KOPT-K1 (cell line): ENCODE data around the gene GHRL.

ENCODE experiments used
- H3K27ac ChIP-seq: fragments of 200-600 bp; sonication (generic); 2 replicates; pipeline ENCODE4 v1.5.1; 2016; ENCODE audit warnings: antibody characterized with exemption, mild to moderate bottlenecking, low read depth, low read length; ENCODE audit not compliant: poor library complexity, severe bottlenecking
- H3K36me3 ChIP-seq: fragments of 200-600 bp; sonication (generic); 2 replicates; pipeline ENCODE4 v1.5.1; 2017; ENCODE audit warnings: antibody characterized with exemption, mild to moderate bottlenecking, low read length, moderate library complexity; ENCODE audit not compliant: insufficient read depth
- H3K9me3 ChIP-seq: fragments of 200-600 bp; sonication (generic); 2 replicates; pipeline ENCODE4 v1.5.1; 2017; ENCODE audit warnings: antibody characterized with exemption, low read length, mild to moderate bottlenecking; ENCODE audit not compliant: insufficient read depth, poor library complexity, severe bottlenecking

GHRL gene

DNA sequence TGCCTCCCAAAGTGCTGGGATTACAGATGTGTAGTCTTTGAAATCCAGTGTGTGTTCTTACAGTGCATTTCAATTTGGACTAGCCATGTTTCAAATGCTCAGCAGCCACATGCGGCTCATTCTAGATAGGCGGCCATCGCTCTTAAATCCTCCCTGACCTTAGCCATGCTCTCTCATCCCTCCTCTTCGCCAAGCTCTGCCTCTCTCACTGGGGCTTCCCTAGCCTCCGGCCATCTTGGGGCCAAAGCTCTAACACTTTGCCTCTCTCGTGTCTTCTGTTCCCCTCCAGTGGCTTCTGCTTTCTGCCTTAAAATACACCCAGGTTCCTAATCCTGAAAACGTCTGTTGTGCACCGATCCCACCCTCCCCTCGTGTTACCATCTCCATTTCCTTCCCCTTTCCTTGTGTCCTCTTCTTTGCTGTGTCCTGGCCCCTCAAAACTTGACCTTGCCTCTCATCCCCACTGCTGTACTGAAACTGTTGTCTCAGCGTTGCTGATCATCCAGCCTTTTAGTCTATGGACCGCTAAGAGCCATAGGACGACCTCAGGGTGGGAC lies 1.4 kb upstream of the GHRL start:
- no peak overlapping the region for H3K27ac ChIP-seq
- no peaks in the 10 kb centered on the region for H3K9me3 ChIP-seq
- peaks cover 85% of the 10 kb centered on the region for H3K36me3 ChIP-seq

DNA sequence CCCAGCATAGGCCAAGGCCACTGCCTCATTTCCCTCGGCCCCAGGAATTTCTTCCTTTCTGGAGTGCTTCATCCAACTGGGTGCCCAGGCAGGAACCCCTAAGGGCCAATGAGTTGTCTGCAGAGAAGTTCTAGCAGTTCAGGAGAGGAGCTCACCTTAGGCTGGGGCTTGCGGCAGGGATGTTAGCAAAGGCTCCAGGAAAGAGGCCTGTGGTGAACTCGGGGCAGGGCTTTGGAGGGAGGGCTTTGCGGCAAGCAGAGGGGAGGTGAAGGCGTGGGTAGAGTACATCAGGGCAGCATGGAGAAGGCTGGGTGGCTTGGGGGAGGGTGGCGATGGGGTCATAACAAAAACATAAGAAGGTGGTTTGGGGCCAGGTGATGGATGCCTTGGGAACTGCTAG lies 1.1 kb downstream of the GHRL start:
- peaks cover 98% of the 10 kb centered on the region for H3K36me3 ChIP-seq
- no peaks in the 10 kb centered on the region for H3K9me3 ChIP-seq
- H3K27ac ChIP-seq, result no peak overlapping the region

DNA sequence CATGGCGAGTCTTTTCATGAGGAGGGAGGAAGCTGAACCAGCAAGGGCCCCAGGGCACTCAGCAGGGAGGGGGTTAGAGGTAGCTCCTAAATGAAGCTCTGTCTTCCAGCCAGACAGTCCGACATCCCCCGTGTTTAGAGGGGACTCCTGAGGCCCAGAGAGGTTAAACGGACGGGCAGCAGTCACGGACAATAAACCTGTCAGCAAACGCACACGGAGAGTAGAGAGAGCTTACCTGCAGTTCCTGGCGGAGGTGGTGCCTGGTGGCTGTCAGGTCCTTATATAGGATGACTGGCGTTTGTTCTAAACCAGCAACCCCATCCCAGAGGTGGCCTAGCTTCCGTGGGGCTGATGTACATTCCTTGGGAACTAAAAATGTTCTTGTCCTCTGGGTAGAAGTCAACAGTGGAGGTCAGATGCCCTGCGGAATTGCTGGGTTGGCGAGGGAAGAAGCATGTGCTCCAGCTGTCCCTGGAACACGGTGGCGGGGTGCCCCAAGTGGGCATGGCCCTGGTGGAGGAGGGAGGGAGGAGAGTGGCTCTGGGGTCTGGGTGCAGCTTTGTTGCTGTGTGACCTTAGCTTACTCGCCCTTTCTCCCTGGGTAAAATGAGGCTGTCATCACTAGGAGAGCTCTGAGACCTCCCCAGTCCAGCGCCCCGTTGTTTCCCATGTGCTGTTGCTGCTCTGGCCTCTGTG lies 2.1 kb downstream of the GHRL start:
- H3K27ac ChIP-seq, result no peak overlapping the region
- H3K36me3 ChIP-seq, result peaks cover 100% of the 10 kb centered on the region

DNA sequence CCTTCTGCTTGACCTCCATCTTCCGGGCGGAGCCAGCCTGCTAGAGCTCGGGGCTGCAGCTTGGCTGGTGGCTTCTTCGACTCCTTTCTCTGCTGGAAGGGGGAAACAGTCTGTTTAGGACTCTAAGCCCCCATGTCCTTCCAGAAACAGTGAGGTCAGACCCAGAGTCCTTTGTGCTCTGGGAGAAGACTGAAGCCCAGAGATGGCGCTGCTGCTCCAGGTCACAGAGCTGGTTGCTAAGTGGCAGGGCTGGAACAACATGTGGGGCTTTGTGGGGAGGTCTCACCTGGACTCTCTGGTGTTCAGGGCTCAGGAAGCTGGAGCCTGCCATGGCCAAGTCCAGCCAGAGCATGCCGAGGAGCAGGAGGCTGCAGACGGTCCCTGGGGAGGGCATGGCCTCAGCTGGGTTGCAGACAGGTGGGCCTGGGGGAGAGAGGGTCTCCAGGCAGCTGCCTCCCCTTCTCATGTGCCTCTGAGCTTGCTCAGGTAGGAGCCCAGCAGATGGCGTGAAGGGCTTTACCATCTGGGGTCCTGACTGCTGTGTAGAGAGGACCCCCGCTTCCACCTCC lies 2.9 kb downstream of the GHRL start:
- Histone ChIP-seq H3K36me3 (peaks cover 99% of the 10 kb centered on the region), H3K9me3 (no peaks in the 10 kb centered on the region), H3K27ac (no peak overlapping the region)

More for the DNA sequence above, 2.1 kb downstream of the GHRL start:
- no peaks in the 10 kb centered on the region for H3K9me3 ChIP-seq

DNA sequence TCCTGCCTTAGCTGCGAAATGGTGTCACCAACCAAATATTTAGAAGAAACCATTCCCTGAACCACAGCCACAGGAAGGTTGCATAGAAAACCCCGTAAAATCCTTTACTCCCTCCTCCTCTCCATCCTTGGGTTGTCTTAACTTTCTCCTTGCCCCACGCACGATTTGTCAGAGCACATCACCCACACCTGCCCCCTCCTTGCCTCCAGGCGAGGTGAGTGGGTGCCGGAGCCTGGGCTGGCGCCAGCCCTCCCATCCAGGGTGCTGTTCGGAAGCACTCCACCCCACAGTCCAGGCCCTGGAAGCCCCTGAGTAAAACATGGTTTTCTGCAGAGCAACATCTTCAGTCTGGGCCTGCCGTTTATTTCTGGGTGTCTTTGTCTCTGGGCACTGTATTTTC lies 3.7 kb downstream of the GHRL start:
- H3K27ac ChIP-seq, result no peak overlapping the region
- H3K36me3 ChIP-seq, result peaks cover 99% of the 10 kb centered on the region
- H3K9me3 ChIP-seq, result no peaks in the 10 kb centered on the region

DNA sequence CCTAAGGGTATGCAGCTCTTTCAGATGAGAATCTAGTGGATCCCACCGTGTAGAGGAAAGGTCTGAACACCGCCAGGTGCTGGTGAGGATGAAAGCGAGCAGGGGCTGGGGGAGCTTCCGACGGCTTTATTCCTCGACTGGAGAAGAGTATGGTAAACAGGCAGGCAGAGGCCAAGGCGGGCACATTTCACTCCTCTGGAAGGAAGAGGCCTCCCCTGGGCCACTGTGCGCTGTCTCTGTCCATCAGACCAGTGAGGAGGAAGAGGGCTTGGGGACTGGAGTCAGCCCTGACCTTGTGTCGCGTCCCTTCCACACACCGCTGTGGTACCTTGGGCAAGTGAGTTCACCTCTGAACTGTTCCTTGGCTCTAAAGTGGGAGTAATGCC lies 4.2 kb downstream of the GHRL start:
- no peaks in the 10 kb centered on the region for H3K9me3 ChIP-seq

DNA sequence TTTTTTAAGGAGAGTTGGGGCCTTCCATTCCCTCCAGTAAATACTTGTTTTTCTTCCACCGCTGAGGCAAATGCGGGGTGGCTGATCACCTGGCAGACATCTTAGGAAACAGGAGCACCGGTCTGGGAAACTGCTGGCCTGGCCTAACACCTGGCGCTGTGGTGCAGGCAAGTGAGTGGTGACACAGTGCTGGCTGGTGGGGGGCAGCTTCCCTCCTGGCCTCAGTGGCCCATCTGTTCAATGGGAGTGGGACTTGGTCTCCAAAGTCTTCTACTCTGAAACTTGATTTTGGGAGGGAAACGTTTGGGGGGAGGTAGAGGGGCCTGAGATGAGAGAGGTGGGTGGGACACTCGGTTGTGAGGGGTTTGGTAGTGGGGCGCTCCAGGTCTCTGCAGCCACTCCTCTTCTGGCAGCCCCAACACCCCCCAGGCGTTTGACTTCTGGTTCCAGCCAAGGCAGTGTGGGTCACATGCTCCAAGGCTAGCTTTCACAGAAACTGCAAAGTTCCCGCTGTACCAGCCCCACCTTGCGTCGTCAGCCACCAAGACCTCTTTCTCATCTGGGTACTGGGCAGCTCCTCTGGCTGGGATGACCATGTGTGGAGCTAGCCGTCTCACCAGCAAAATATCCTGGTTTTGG lies 4.7 kb downstream of the GHRL start:
- Histone ChIP-seq H3K36me3 (peaks cover 99% of the 10 kb centered on the region), H3K27ac (no peak overlapping the region), H3K9me3 (no peaks in the 10 kb centered on the region)

More for the DNA sequence above, 4.2 kb downstream of the GHRL start:
- Histone ChIP-seq H3K27ac (no peak overlapping the region), H3K36me3 (peaks cover 99% of the 10 kb centered on the region)

DNA sequence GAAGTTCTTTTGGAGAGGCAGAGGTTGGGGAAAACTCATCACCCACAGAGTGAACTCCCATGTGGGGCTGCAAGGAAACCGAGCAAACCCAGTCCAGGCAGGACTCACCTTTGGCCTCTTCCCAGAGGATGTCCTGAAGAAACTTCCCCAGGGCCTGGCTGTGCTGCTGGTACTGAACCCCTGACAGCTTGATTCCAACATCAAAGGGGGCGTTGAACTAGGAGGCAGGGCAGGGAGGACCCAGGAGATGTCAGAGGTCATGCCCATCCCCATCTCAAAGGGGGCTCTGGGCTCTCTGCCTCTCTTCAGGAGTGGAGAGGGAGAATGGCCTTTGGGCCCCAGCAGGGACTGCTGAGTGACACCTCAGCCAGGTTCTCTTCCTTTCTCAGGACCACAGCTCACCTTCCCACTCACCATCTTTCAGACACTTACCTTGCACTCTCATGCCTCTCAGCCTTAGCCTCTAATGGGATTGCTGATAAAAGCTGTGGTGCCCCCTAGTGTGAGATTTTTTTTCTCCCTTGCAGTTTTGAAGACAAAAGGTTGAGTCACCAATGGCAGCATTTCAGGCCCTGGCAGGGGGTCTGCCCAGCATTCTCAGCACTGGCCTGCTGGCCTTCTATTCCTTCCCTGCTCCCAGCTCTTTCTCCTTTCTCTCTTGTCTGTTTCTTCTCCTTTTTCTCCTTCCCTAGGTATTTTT lies 6.0 kb downstream of the GHRL start:
- H3K36me3 ChIP-seq, result peaks cover 99% of the 10 kb centered on the region
- H3K9me3 ChIP-seq, result no peaks in the 10 kb centered on the region
- H3K27ac ChIP-seq, result no peak overlapping the region

DNA sequence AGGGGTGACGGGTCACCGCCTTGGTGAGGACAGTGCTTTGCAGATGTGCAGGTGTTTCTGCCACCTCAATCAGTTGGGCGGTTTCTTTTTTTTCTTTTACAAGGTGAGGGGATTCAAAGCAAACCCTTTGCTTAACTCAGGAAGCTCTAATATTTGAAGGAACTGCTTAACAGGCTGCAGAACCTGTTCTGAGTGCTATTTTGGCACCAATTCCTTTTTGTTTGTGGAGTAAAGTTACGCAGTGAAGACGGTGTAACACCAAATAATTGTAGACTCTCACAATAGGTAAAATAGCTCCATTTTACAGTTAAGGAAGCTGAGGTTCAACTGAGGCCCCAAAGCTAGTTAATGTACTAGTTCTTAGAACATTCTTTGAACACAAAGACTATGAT lies 6.6 kb downstream of the GHRL start:
- H3K27ac ChIP-seq, result no peak overlapping the region
- H3K9me3 ChIP-seq, result no peaks in the 10 kb centered on the region
- peaks cover 99% of the 10 kb centered on the region for H3K36me3 ChIP-seq

DNA sequence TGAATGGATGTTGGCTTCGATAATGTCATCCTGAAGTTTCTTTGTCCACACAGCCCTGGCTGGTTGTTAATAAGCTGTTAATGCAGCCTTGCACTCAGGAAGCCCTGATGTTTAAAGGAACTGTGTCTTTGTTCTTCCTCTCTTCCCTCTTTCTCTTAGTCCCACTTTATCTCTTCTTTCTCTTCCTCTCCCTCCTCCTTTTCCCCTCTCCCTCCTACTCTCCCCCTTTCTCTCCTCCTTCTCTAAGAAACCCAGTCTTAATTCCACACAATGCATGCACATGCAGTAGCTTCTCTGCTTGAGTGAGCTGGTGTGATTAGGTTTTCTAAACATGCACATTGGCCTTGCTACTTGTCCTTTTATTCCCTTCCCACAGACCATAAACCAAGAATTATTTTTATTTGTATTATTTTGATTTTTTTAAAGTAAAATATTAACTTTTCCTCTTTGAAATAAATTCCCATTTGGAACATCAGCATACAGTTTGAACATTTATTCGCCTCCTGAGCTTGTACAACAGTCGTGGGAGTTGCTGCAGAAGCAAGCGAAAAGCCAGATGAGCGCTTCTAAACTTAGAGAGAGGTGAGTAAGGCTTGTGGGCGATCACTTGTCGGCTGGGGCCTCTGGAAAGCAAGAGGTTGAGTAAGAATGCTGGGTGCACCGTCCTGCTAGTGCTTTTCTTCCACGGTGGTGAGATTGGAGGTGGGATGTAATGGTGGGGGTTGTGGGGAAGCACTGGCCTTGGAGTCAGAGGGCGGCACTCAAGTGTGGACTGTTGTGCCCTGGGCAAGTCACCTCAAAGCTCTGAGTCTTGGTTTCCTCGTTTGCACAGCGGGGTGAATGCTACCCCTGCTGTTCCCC lies 7.2 kb downstream of the GHRL start:
- Histone ChIP-seq H3K36me3 (peaks cover 99% of the 10 kb centered on the region), H3K27ac (no peak overlapping the region), H3K9me3 (no peaks in the 10 kb centered on the region)

DNA sequence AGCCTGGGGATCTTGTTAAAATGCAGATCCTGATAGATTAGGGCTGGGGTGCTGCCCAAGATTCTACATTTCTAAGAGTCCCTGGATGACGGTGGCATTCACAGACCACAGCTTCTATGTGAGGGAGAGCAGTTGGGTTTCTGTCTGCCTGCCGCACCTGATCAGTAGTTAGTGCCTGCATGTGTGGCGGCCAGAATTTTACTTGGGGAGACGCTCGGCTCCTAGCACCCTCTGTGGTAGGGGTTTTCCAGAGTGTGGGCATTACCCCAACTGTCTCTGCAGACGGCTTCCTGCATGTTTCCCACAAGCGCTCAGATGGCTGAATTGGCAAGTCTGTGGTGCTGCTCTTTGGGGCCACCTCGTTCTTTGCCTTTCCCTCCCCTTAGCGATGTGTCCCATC lies 8.3 kb downstream of the GHRL start:
- Histone ChIP-seq H3K27ac (no peak overlapping the region), H3K36me3 (peaks cover 99% of the 10 kb centered on the region), H3K9me3 (no peaks in the 10 kb centered on the region)

DNA sequence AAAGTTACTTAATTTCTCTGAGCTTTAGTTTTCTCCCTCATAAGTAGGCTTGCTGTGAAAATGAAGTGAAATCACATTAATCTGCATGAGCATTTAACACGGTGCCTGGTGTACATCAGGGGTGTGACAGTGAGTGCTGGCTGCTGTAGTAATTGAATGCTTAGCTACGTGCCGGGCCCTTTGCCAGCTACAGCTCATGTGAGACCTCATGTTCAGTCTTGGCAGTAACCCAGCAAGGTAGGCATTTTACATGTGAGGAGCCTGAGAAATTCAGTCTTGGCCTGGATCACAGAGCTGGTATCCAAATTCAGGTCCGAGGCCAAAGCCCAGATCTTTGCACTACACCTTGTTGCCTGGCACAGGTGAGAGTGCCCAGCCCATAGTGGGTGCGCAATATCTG lies 9.1 kb downstream of the GHRL start:
- Histone ChIP-seq H3K36me3 (peaks cover 99% of the 10 kb centered on the region), H3K27ac (no peak overlapping the region), H3K9me3 (no peaks in the 10 kb centered on the region)

DNA sequence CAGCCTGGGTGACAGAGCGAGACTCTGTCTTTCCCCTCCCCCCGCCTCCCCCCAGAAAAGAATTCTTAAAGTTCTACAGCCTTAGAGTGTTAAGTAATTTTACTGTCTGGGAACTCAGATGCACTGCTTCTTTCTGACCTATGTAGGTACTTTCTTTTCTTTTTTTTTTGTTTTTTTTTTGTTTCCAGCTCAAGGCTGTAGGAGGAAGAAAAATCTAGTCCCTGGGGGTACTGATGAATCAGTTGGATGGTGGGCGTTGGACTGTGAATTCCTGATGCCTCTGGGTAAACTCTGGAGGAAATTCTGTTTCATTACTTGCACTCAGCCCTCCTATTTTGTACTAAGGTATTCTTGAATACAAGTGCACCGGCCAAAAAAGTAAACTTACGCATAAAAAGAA lies 10.8 kb downstream of the GHRL start:
- no peaks in the 10 kb centered on the region for H3K9me3 ChIP-seq
- peaks cover 99% of the 10 kb centered on the region for H3K36me3 ChIP-seq
- H3K27ac ChIP-seq, result no peak overlapping the region

DNA sequence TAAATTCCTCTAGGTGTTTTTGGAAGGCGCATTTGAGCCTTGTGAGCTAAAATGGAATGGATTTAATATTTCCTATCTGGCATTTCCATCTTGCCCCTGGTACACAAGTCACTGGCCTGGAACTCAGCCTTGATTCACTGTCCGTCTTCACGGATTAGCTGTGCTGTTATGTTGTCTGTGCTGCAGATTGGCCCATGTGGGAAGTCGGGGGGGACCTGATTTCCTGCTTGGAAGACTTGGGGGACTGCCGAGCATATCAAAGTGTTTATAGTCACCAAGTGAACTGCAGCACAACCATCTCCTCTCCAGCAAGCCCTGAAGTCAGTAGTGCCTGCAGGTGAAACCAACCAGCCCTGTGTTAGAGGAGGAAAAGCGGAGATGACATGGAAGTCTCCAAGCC lies 12.2 kb downstream of the GHRL start:
- Histone ChIP-seq H3K36me3 (peaks cover 99% of the 10 kb centered on the region), H3K9me3 (no peaks in the 10 kb centered on the region), H3K27ac (no peak overlapping the region)
